OCI-LY3 (cell line): ENCODE data around the gene NT5DC1.

ENCODE experiments used
- EZH2phosphoT487 ChIP-seq: fragments of 200-600 bp; shearing (Covaris generic); IDR thresholded peaks from 2 replicates; pipeline ENCODE4 v1.6.1; 2018; ENCODE audit warnings: antibody characterized with exemption, mixed run types, low read depth
- TF ChIP-seq, protein P1 (sequence below): fragments of 200-600, 300-600 bp; sonication (generic); IDR thresholded peaks from 2 replicates; pipeline ENCODE4 v1.5.1; 2014; ENCODE audit warnings: antibody characterized with exemption, low read length, low read depth

DNA sequence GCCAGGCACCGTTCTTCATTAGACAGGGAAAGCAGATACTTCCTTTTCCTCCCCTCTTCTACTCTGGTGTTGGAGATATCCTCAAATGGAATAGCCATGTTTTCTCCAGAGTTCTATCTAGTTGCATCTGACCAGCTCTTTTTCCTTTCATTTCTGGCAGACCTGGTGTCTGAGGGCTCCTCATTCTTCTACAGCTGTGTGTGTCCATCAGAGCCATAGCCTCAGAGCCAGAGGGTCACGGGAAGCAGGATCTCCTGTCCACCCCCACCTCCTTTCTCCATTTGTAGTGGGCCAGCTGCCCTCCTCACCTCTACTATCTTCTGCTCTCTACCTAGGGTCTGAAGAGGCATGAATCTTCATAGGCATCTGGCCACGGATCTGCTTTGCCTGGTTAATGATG, 96.2 kb downstream of the NT5DC1 start:
- TF ChIP-seq, protein P1, sequence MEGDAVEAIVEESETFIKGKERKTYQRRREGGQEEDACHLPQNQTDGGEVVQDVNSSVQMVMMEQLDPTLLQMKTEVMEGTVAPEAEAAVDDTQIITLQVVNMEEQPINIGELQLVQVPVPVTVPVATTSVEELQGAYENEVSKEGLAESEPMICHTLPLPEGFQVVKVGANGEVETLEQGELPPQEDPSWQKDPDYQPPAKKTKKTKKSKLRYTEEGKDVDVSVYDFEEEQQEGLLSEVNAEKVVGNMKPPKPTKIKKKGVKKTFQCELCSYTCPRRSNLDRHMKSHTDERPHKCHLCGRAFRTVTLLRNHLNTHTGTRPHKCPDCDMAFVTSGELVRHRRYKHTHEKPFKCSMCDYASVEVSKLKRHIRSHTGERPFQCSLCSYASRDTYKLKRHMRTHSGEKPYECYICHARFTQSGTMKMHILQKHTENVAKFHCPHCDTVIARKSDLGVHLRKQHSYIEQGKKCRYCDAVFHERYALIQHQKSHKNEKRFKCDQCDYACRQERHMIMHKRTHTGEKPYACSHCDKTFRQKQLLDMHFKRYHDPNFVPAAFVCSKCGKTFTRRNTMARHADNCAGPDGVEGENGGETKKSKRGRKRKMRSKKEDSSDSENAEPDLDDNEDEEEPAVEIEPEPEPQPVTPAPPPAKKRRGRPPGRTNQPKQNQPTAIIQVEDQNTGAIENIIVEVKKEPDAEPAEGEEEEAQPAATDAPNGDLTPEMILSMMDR: no peak
- no peak for TF ChIP-seq EZH2phosphoT487
